HCT116 (cell line): ENCODE measurements around the gene CDH4. TPM values are rescaled to one million over a fixed set of nuclear protein-coding genes. Genes with fewer than 3 reads are reported as not detected.

ENCODE experiments used
- ATAC-seq: fragments of 200-7000 bp; cut with Tn5 transposase; 2 replicates; pipeline ENCODE4 v1.9.1; 2020; ENCODE audit warnings: mild to moderate bottlenecking, moderate library complexity
- BruUV-seq: library from RNA; stranded (reverse); fragments of 400-500 nt; replicated peaks from 2 replicates; lab custom pipeline; 2021; lab: Mats Ljungman, UMichigan
- CTCF ChIA-PET: fragments of 300-600 bp; sonication (Branson Sonifier 250); formaldehyde crosslinking; loops from one replicate; lab custom pipeline; 2021; ENCODE audit warnings: antibody characterized with exemption; lab: Charles Lee
- POLR2A ChIA-PET: fragments of 300-600, 350-600 bp; sonication (Branson Sonifier 250); formaldehyde crosslinking; loops from one replicate; lab custom pipeline; 2021; ENCODE audit warnings: antibody characterized with exemption; lab: Charles Lee
- RAD21 ChIA-PET, 2 experiments: fragments of 300-600 bp; sonication (Branson Sonifier 250); formaldehyde crosslinking; loops; one replicate each; lab custom pipeline; 2023; ENCODE audit warnings: low total read pairs in 2 of 2; ENCODE audit not compliant: uncharacterized antibody in 2 of 2, unreplicated experiment in 2 of 2, low non-redundant PET in 1 of 2; lab: Charles Lee
- DNase-seq: peaks from one replicate; pipeline ENCODE4 v3.0.0-alpha.2; 2010; ENCODE audit warnings: low read depth, low spot score
- H2AFZ ChIP-seq: fragments of 200-600 bp; shearing (Covaris generic), sonication (generic); 2 replicates; pipeline ENCODE4 v1.6.1; 2017; ENCODE audit warnings: low read depth, mixed run types, mixed read lengths, antibody characterized with exemption, low read length; ENCODE audit not compliant: poor library complexity, severe bottlenecking
- H3K27ac ChIP-seq: 2 replicates; pipeline ENCODE4 v1.5.1; 2012; ENCODE audit warnings: low read depth, low read length
- H3K27me3 ChIP-seq: fragments of 200-600 bp; sonication (generic); 2 replicates; pipeline ENCODE4 v1.6.1; 2016; ENCODE audit warnings: mixed run types, low read length, mixed read lengths; ENCODE audit not compliant: insufficient read depth
- H3K36me3 ChIP-seq, 2 experiments: fragments of 200-500 bp in 1 of 2; fragments of 200-600 bp in 1 of 2; sonication (Bioruptor generic) in 1 of 2; sonication (generic) in 1 of 2; 2 replicates each; pipeline versions ENCODE4 v1.5.1 to v1.6.1; 2014 to 2016; ENCODE audit warnings: low read length in 2 of 2, inconsistent platforms in 1 of 2, mixed read lengths in 1 of 2, mixed run types in 1 of 2; ENCODE audit not compliant: insufficient read depth in 2 of 2, control insufficient read depth in 1 of 2
- H3K4me1 ChIP-seq, 2 experiments: fragments of 200-600 bp in 1 of 2; sonication (generic) in 1 of 2; 2 replicates each; pipeline versions ENCODE4 v1.5.1 to v1.6.1; 2012 to 2017; ENCODE audit warnings: low read length in 2 of 2, inconsistent platforms in 1 of 2, mild to moderate bottlenecking in 1 of 2, mixed read lengths in 1 of 2, mixed run types in 1 of 2, moderate library complexity in 1 of 2; ENCODE audit not compliant: insufficient read depth in 2 of 2, control insufficient read depth in 1 of 2
- H3K4me2 ChIP-seq: fragments of 200-600 bp; sonication (generic); 2 replicates; pipeline ENCODE4 v1.6.1; 2017; ENCODE audit warnings: mixed run types, low read length, mixed read lengths
- H3K4me3 ChIP-seq, 2 experiments: fragments of 200-600 bp in 1 of 2; sonication (generic) in 1 of 2; replicated peaks in 1 of 2; 2 replicates each; pipeline ENCODE4 v1.5.1; 2011 to 2016; ENCODE audit warnings: low read length in 2 of 2, control low read depth in 1 of 2, low read depth in 1 of 2, mild to moderate bottlenecking in 1 of 2, mixed read lengths in 1 of 2, mixed run types in 1 of 2
- H3K79me2 ChIP-seq: fragments of 200-600 bp; sonication (generic); 2 replicates; pipeline ENCODE4 v1.6.1; 2017; ENCODE audit warnings: mild to moderate bottlenecking, mixed run types, low read length, moderate library complexity, mixed read lengths; ENCODE audit not compliant: insufficient read depth
- H3K9ac ChIP-seq: fragments of 200-600 bp; sonication (generic); 2 replicates; pipeline ENCODE4 v1.6.1; 2016; ENCODE audit warnings: low read length, mixed read lengths
- H3K9me2 ChIP-seq: fragments of 200-600 bp; sonication (generic), shearing (Covaris generic); 2 replicates; pipeline ENCODE4 v1.6.1; 2017; ENCODE audit warnings: mixed run types, mild to moderate bottlenecking, moderate library complexity; ENCODE audit not compliant: insufficient read depth
- H3K9me3 ChIP-seq, 2 experiments: fragments of 200-500 bp in 1 of 2; fragments of 200-600 bp in 1 of 2; sonication (Bioruptor generic) in 1 of 2; sonication (generic) in 1 of 2; 2 replicates each; pipeline ENCODE4 v1.6.1; 2014 to 2017; ENCODE audit warnings: low read length in 2 of 2, mixed read lengths in 2 of 2, inconsistent platforms in 1 of 2, low read depth in 1 of 2, mild to moderate bottlenecking in 1 of 2, mixed run types in 1 of 2, moderate library complexity in 1 of 2; ENCODE audit not compliant: control insufficient read depth in 1 of 2, insufficient read depth in 1 of 2
- H4K20me1 ChIP-seq: fragments of 200-600 bp; sonication (generic), shearing (Covaris generic); 2 replicates; pipeline ENCODE4 v1.6.1; 2017; ENCODE audit warnings: mixed run types, mild to moderate bottlenecking, moderate library complexity; ENCODE audit not compliant: insufficient read depth
- CBX3 ChIP-seq: IDR thresholded peaks from 2 replicates; pipeline ENCODE4 v1.6.1; 2012; ENCODE audit warnings: low read depth
- CEBPB ChIP-seq: IDR thresholded peaks from 2 replicates; pipeline ENCODE4 v1.6.1; 2012; ENCODE audit warnings: low read depth
- ELF1 ChIP-seq: IDR thresholded peaks from 2 replicates; pipeline ENCODE4 v1.6.1; 2012; ENCODE audit warnings: low read depth, borderline replicate concordance
- JUND ChIP-seq: IDR thresholded peaks from 2 replicates; pipeline ENCODE4 v1.6.1; 2012
- MAX ChIP-seq: IDR thresholded peaks from 2 replicates; pipeline ENCODE4 v1.6.1; 2012
- TCF7L2 ChIP-seq: IDR thresholded peaks from 2 replicates; pipeline ENCODE4 v1.7.0; 2011; ENCODE audit warnings: borderline replicate concordance, inconsistent platforms; ENCODE audit not compliant: insufficient read depth, insufficient read length; ENCODE audit errors: extremely low read depth
- intact Hi-C: fragments of 100-400 bp; cut with micrococcal nuclease; formaldehyde crosslinking; loops from 2 replicates; pipeline ENCODE4 v1.10.0; 2022
- total RNA-seq: library from RNA; stranded (reverse); gene quantifications from one replicate; pipeline ENCODE4 v1.2.1, GENCODE V29; 2021; ENCODE audit not compliant: unreplicated experiment

Gene CDH4
- total RNA-seq, 1 experiment from 2014 or later: not detected

GRCh38 chr20:61460261-61461052, 208.4 kb downstream of the CDH4 start:
- POLR2A ChIA-PET: no interaction called here
- no TSS peak for BruUV-seq
- H3K27ac ChIP-seq: no peak overlapping the region
- H3K9me2 ChIP-seq: no peaks in the 10 kb centered on the region
- no peak for ATAC-seq
- no peak for TF ChIP-seq CBX3
- TF ChIP-seq, all 23 proteins: peak for 0
- Histone ChIP-seq H3K27me3 (no peaks in the 10 kb centered on the region), H3K4me2 (no peak overlapping the region), H3K4me1 (no peaks in the 10 kb centered on the region), H3K9me3 (peaks cover 0 to 6% of the 10 kb centered on the region in 2 experiments; a peak in 2 of 4 replicates), H3K36me3 (no peaks in the 10 kb centered on the region), H3K79me2 (no peaks in the 10 kb centered on the region), H2AFZ (no peak overlapping the region), H4K20me1 (no peaks in the 10 kb centered on the region), H3K9ac (no peak overlapping the region), H3K4me3 (no peak overlapping the region)
- RAD21 ChIA-PET: no interaction called here
- CTCF ChIA-PET: no interaction called here
- intact Hi-C loops: no loop called here
- DNase-seq: no peak

GRCh38 chr20:61461461-61461860, 209.4 kb downstream of the CDH4 start:
- Histone ChIP-seq H3K79me2 (no peaks in the 10 kb centered on the region), H3K4me1 (no peaks in the 10 kb centered on the region), H3K27me3 (no peaks in the 10 kb centered on the region), H3K4me3 (no peak overlapping the region), H2AFZ (no peak overlapping the region), H3K36me3 (no peaks in the 10 kb centered on the region), H3K9ac (no peak overlapping the region), H3K9me2 (no peaks in the 10 kb centered on the region), H3K9me3 (peaks cover 0 to 6% of the 10 kb centered on the region in 2 experiments; a peak in 2 of 4 replicates), H3K4me2 (no peak overlapping the region), H3K27ac (no peak overlapping the region), H4K20me1 (no peaks in the 10 kb centered on the region)
- ATAC-seq (no peak), DNase-seq (no peak)
- BruUV-seq: no TSS peak
- ChIA-PET RAD21 (no interaction called here), POLR2A (no interaction called here), CTCF (no interaction called here)
- TF ChIP-seq ELF1: no peak
- no peak for TF ChIP-seq MAX
- no peak for TF ChIP-seq JUND
- TF ChIP-seq TCF7L2: no peak
- TF ChIP-seq CEBPB: no peak
- TF ChIP-seq CBX3: no peak
- intact Hi-C loops: no loop called here
